Type B pancreatic cell (in vitro differentiated cells): ENCODE measurements around the gene C1orf159. TPM values are rescaled to one million over a fixed set of nuclear protein-coding genes. Genes with fewer than 3 reads are reported as not detected.

Experiments used
- DNase-seq: peaks from one replicate; pipeline ENCODE4 v3.0.0; 2021; ENCODE audit warnings: mixed read lengths; ENCODE audit not compliant: unreplicated experiment; ENCODE audit errors: extremely low spot score
- H3K27ac Mint-ChIP-seq: 2 replicates; pipeline ENCODE4 v1.8.0; 2021; ENCODE audit warnings: mild to moderate bottlenecking, mixed read lengths
- H3K27me3 Mint-ChIP-seq: 2 replicates; pipeline ENCODE4 v1.8.0; 2021; ENCODE audit warnings: mixed read lengths
- H3K36me3 Mint-ChIP-seq: 2 replicates; pipeline ENCODE4 v1.8.0; 2021; ENCODE audit warnings: mixed read lengths
- H3K4me1 Mint-ChIP-seq: one replicate; pipeline ENCODE4 v1.8.0; 2021; ENCODE audit warnings: mixed read lengths; ENCODE audit not compliant: unreplicated experiment
- H3K4me3 Mint-ChIP-seq: 2 replicates; pipeline ENCODE4 v1.8.0; 2021; ENCODE audit warnings: mild to moderate bottlenecking, mixed read lengths
- H3K9me3 Mint-ChIP-seq: 2 replicates; pipeline ENCODE4 v1.8.0; 2021; ENCODE audit warnings: mixed read lengths
- CTCF ChIP-seq: fragments of 200-600 bp; sonication (generic); conservative IDR thresholded peaks from 2 replicates; pipeline ENCODE4 v1.5.0; 2021; ENCODE audit warnings: antibody characterized with exemption, mild to moderate bottlenecking
- total RNA-seq: library from RNA; stranded (reverse); gene quantifications from 2 replicates; pipeline ENCODE4 v1.2.1, GENCODE V29; 2021; ENCODE audit warnings: low replicate concordance

C1orf159 gene
- total RNA-seq, 1 donor from 2014 or later = 21.2 TPM

GRCh38 chr1:1072299-1072848, 43.5 kb downstream of the C1orf159 start:
- Mint-ChIP-seq H3K27me3 (peaks cover 10% of the 10 kb centered on the region), H3K4me1 (peaks cover 8% of the 10 kb centered on the region), H3K27ac (no peak overlapping the region), H3K36me3 (no peaks in the 10 kb centered on the region), H3K4me3 (no peak overlapping the region), H3K9me3 (no peaks in the 10 kb centered on the region)
- TF ChIP-seq CTCF = no peak
- no peak for DNase-seq

- Mint-ChIP-seq H3K36me3 (no peaks in the 10 kb centered on the region), H3K4me1 (peaks cover 8% of the 10 kb centered on the region), H3K27ac (peak overlapping the region; percentile 31), H3K9me3 (no peaks in the 10 kb centered on the region), H3K27me3 (peaks cover 10% of the 10 kb centered on the region), H3K4me3 (no peak overlapping the region)
- DNase-seq = no peak
- no peak for TF ChIP-seq CTCF
Measured at GRCh38 chr1:1071486-1072298, 44.2 kb downstream of the C1orf159 start.

- peaks cover 8% of the 10 kb centered on the region for H3K4me1 Mint-ChIP-seq
- no peak for TF ChIP-seq CTCF
- H3K4me3 Mint-ChIP-seq = peak overlapping the region; percentile 67
- peak overlapping the region; percentile 86 for H3K27ac Mint-ChIP-seq
- H3K36me3 Mint-ChIP-seq = no peaks in the 10 kb centered on the region
- H3K27me3 Mint-ChIP-seq = peaks cover 15% of the 10 kb centered on the region
- no peak for DNase-seq
- no peaks in the 10 kb centered on the region for H3K9me3 Mint-ChIP-seq
Measured at GRCh38 chr1:1069711-1070676, 45.9 kb downstream of the C1orf159 start.

GRCh38 chr1:1069056-1069710, 46.7 kb downstream of the C1orf159 start:
- TF ChIP-seq CTCF = no peak
- peak; percentile 94 for DNase-seq
- Mint-ChIP-seq H3K36me3 (no peaks in the 10 kb centered on the region), H3K9me3 (no peaks in the 10 kb centered on the region), H3K4me3 (peak overlapping the region; percentile 83), H3K4me1 (peaks cover 4% of the 10 kb centered on the region), H3K27ac (no peak overlapping the region), H3K27me3 (peaks cover 10% of the 10 kb centered on the region)

GRCh38 chr1:1068517-1069055, 47.3 kb downstream of the C1orf159 start:
- TF ChIP-seq CTCF = no peak
- H3K27me3 Mint-ChIP-seq = peaks cover 10% of the 10 kb centered on the region
- H3K9me3 Mint-ChIP-seq = no peaks in the 10 kb centered on the region
- no peaks in the 10 kb centered on the region for H3K36me3 Mint-ChIP-seq
- H3K4me1 Mint-ChIP-seq = peaks cover 4% of the 10 kb centered on the region
- no peak for DNase-seq
- no peak overlapping the region for H3K27ac Mint-ChIP-seq
- peak overlapping the region; percentile 83 for H3K4me3 Mint-ChIP-seq
